Stimulated activated CD4-positive, alpha-beta T cell treated with anti-CD3 and anti-CD28 coated beads, Interleukin-4, amount 100 ng/mL, for 4 hours (primary cell): ENCODE results near the gene SAMD1.

Experiments used
- DNase-seq, 2 experiments: peaks; one replicate each; pipeline ENCODE4 v3.0.0-alpha.2; 2020

The SAMD1 gene

GRCh38 chr19:14090509-14091080 lies at the start of gene SAMD1:
Gene SAMD1 (minus strand): TSS chr19:14090751.
- DNase-seq = peak; percentile 86 to 88

GRCh38 chr19:14139944-14140343 lies 49.4 kb upstream of the SAMD1 start:
- no peak for DNase-seq

- DNase-seq = no peak
These were observed 48.2 kb upstream of the SAMD1 start for GRCh38 chr19:14138576-14139265.

- DNase-seq = peak; percentile 94 to 97
These were observed 46.1 kb upstream of the SAMD1 start, which contains the start of gene ASF1B for GRCh38 chr19:14136509-14137281. Gene ASF1B (minus strand): TSS chr19:14136589. CDS start chr19:14136456, 133 bp downstream.

GRCh38 chr19:14135985-14136508 lies 45.5 kb upstream of the SAMD1 start:
- no peak for DNase-seq

GRCh38 chr19:14135355-14135754 lies 44.8 kb upstream of the SAMD1 start:
- DNase-seq = no peak

- DNase-seq = no peak
These were observed 37.5 kb upstream of the SAMD1 start for GRCh38 chr19:14127929-14128509.

GRCh38 chr19:14127176-14127575 lies 36.6 kb upstream of the SAMD1 start:
- no peak for DNase-seq

GRCh38 chr19:14122924-14123323 lies 32.4 kb upstream of the SAMD1 start:
- no peak for DNase-seq

- DNase-seq = no peak
These were observed 29.9 kb upstream of the SAMD1 start for GRCh38 chr19:14120497-14120780.

- DNase-seq = no peak
These were observed 29.3 kb upstream of the SAMD1 start for GRCh38 chr19:14119644-14120496.

- DNase-seq = no peak
These were observed 28.6 kb upstream of the SAMD1 start for GRCh38 chr19:14119146-14119545.

GRCh38 chr19:14118165-14119051 lies 27.9 kb upstream of the SAMD1 start:
- DNase-seq = peak; percentile 15 to 35

GRCh38 chr19:14117668-14118164 lies 27.2 kb upstream of the SAMD1 start, which contains the start of gene PRKACA:
Gene PRKACA (minus strand): TSS chr19:14117762. CDS start chr19:14117547, 215 bp downstream.
- peak; percentile 97 to 99 for DNase-seq

GRCh38 chr19:14116918-14117578 lies 26.5 kb upstream of the SAMD1 start:
- peak in 1 of 2 experiments; percentile 4 for DNase-seq

- no peak for DNase-seq
These were observed 26.0 kb upstream of the SAMD1 start for GRCh38 chr19:14116525-14116917.

GRCh38 chr19:14115756-14116155 lies 25.2 kb upstream of the SAMD1 start:
- no peak for DNase-seq

- DNase-seq = peak; percentile 37 to 50
These were observed 24.3 kb upstream of the SAMD1 start for GRCh38 chr19:14114854-14115253.

- DNase-seq = no peak
These were observed 23.9 kb upstream of the SAMD1 start for GRCh38 chr19:14114439-14114838.

GRCh38 chr19:14113762-14114414 lies 23.3 kb upstream of the SAMD1 start:
- peak; percentile 21 to 45 for DNase-seq
